Lung (tissue), 12 donors: Measurements from ENCODE around the gene CATSPERZ. TPM values are rescaled to one million over a fixed set of nuclear protein-coding genes. Genes with fewer than 3 reads are reported as not detected.

Experiments used
- ATAC-seq: fragments of 200-7000 bp; cut with Tn5 transposase; one replicate; pipeline ENCODE4 v1.9.1; 2020; ENCODE audit warnings: moderate number of reproducible peaks; ENCODE audit not compliant: insufficient read depth, low FRiP score
- DNase-seq, 3 donors: peaks; one replicate each; pipeline ENCODE4 v3.0.0-alpha.2; 2013 to 2017
- H3K27ac ChIP-seq, 2 donors: one replicate each; pipeline ENCODE4 v1.5.1; 2013; ENCODE audit warnings: mild to moderate bottlenecking in 2 of 2, moderate library complexity in 2 of 2, control low read depth in 1 of 2, inconsistent platforms in 1 of 2, low read depth in 1 of 2, low read length in 1 of 2
- H3K27me3 ChIP-seq, 3 donors: one replicate each; pipeline ENCODE4 v1.5.1; 2013; ENCODE audit warnings: low read length in 2 of 3; ENCODE audit not compliant: control insufficient read depth in 3 of 3, insufficient read depth in 3 of 3
- H3K36me3 ChIP-seq, 4 donors: one replicate each; pipeline ENCODE4 v1.5.1; 2013; ENCODE audit warnings: low read length in 4 of 4, mild to moderate bottlenecking in 1 of 4, moderate library complexity in 1 of 4; ENCODE audit not compliant: control insufficient read depth in 4 of 4, insufficient read depth in 4 of 4
- H3K4me1 ChIP-seq, 5 donors: one replicate each; pipeline ENCODE4 v1.5.1; 2013; ENCODE audit warnings: low read length in 5 of 5, mild to moderate bottlenecking in 2 of 5, moderate library complexity in 1 of 5; ENCODE audit not compliant: control insufficient read depth in 5 of 5, insufficient read depth in 5 of 5
- H3K4me3 ChIP-seq: one replicate; pipeline ENCODE4 v1.5.1; 2013; ENCODE audit warnings: mild to moderate bottlenecking, control low read depth, moderate library complexity
- H3K9ac ChIP-seq, 2 donors: one replicate each; pipeline ENCODE4 v1.5.1; 2013; ENCODE audit warnings: low read length in 2 of 2, control low read depth in 1 of 2; ENCODE audit not compliant: insufficient read depth in 1 of 2
- H3K9me3 ChIP-seq, 4 donors: one replicate each; pipeline ENCODE4 v1.5.1; 2013; ENCODE audit warnings: low read length in 3 of 4, mild to moderate bottlenecking in 1 of 4, moderate library complexity in 1 of 4; ENCODE audit not compliant: control insufficient read depth in 4 of 4, insufficient read depth in 3 of 4
- CTCF ChIP-seq: IDR thresholded peaks from 2 replicates; pipeline ENCODE4 v1.5.1; 2012; ENCODE audit warnings: mild to moderate bottlenecking; ENCODE audit errors: control extremely low read depth, extremely low read depth
- WGBS, 2 donors: extraction: QIAGEN DNeasy Blood & Tissue Kit; methylation state at CpG; one replicate each; pipeline ENCODE4 v1.1.7; 2013; 5-methylcytosine and 5-hydroxymethylcytosine counted together
- polyA plus RNA-seq, 2 donors: library from polyadenylated mRNA; stranded (reverse); fragments of 200-250 nt; gene quantifications; one replicate each; pipeline ENCODE4 v1.2.1, GENCODE V29; 2013
- total RNA-seq, 2 donors: library from RNA; depleted of rRNA in 1 of 2; stranded (reverse); fragments of >200 nt in 1 of 2; gene quantifications; one replicate each; pipeline ENCODE4 v1.2.1, GENCODE V29; 2014 to 2021
- donor health status: control.
- donor health status: control.
- donor health status: Bipolar disorder and iron deficiency.
- donor health status: healthy.
- donor health status: DM: yes; HTN: yes; CAD: no.

Gene CATSPERZ
- total and polyA plus RNA-seq, 4 donors: 0.31 to 0.98 (median 0.67) TPM; not detected in 1

GRCh38 chr11:64259533-64260067 lies 40.6 kb upstream of the CATSPERZ start:
- Histone ChIP-seq H3K4me3 (no peak overlapping the region), H3K4me1 (no peaks in the 10 kb centered on the region), H3K9ac (no peak overlapping the region), H3K27me3 (no peaks in the 10 kb centered on the region), H3K9me3 (no peaks in the 10 kb centered on the region), H3K36me3 (peaks cover 2 to 81% (median 16%) of the 10 kb centered on the region in 4 donors), H3K27ac (no peak overlapping the region)
- DNase-seq: no peak
- no peak for ATAC-seq
- TF ChIP-seq CTCF: no peak
- WGBS, 2 donors: 83 to 93% methylated on average over 4 of the region's 4 CpGs

- 94 to 96% methylated on average over 6 of the region's 6 CpGs for WGBS, 2 donors
Observed at GRCh38 chr11:64260147-64260708, 39.9 kb upstream of the CATSPERZ start.

GRCh38 chr11:64261556-64262080 lies 38.5 kb upstream of the CATSPERZ start:
- DNase-seq (no peak), ATAC-seq (no peak)
- H3K27ac ChIP-seq: no peak overlapping the region
- no peak for TF ChIP-seq CTCF
- H3K4me3 ChIP-seq: no peak overlapping the region
- H3K9me3 ChIP-seq: no peaks in the 10 kb centered on the region
- H3K4me1 ChIP-seq: no peaks in the 10 kb centered on the region
- no peaks in the 10 kb centered on the region for H3K27me3 ChIP-seq
- WGBS, 2 donors: 94 to 97% methylated on average over 18 of the region's 18 CpGs
- H3K36me3 ChIP-seq: peaks cover 2 to 79% (median 23%) of the 10 kb centered on the region in 4 donors
- H3K9ac ChIP-seq: no peak overlapping the region

More at GRCh38 chr11:64260147-64260708, 39.9 kb upstream of the CATSPERZ start:
- Histone ChIP-seq H3K36me3 (peaks cover 2 to 78% (median 14%) of the 10 kb centered on the region in 4 donors), H3K9me3 (no peaks in the 10 kb centered on the region), H3K4me3 (no peak overlapping the region), H3K27me3 (no peaks in the 10 kb centered on the region), H3K4me1 (no peaks in the 10 kb centered on the region), H3K9ac (no peak overlapping the region), H3K27ac (no peak overlapping the region)
- ATAC-seq: no peak
- DNase-seq: no peak
- TF ChIP-seq CTCF: no peak
